WI38 (cell line): ENCODE measurements around the gene ZNF724.
"Not testable (repeated sequence)": the region's sequence is repeated elsewhere in the genome, so short reads cannot be mapped to it uniquely, and the experiment has no call there.

Source experiments
- H3K4me3 ChIP-seq: 2 replicates; pipeline ENCODE4 v1.5.1; 2011; ENCODE audit warnings: low read depth, mild to moderate bottlenecking, control low read depth, low read length
- CTCF ChIP-seq: IDR thresholded peaks from 2 replicates; pipeline ENCODE4 v1.5.1; 2012; ENCODE audit warnings: low read depth, mild to moderate bottlenecking, control low read depth, low read length

Gene ZNF724

DNA sequence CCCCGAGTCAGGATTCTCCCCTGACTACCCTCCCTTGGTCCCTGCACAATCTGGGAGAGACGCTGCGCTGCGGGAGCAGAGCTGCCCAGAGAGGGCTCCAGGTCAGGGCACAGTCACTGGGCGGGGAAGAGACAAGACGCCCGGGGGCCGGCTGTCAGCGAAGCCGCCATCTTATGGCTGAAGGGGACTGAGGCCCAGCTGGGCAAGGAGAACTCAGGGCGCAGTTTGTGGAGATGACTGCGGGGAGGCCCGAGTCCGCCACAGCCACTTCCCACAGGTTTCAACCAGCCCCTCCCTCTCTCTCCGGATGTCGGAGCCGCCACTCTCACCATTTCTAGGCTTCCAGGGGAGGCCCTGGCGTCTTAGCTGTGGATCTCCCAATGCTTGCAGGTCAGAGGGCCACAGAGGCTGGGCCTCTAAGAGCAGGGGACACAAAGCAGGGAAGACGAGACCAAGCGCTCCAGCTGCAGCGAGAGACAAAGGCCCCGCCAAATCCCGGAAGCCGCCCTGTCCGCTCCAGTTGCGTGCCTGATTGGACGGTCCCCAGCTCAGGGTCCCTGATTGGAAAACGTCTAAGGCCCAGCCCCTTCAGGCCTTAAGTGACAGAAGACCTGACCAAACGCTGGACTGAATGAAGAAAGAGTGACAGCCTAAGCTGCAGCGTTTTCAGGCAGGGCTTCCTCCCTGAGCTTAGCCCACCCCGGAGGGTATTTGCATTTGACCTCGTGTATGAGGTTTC is at the start of gene ZNF724:
ZNF724 (minus strand) TSS at position 484 of the 739 bp plus-strand sequence; CDS start at position 332, 152 bp downstream.
- peak within 1 kb of the TSS; percentile 79 for H3K4me3 ChIP-seq
- TF ChIP-seq CTCF: no peak

GRCh38 chr19:23294141-23294540 is 43.9 kb upstream of the ZNF724 start:
- H3K4me3 ChIP-seq: no peak overlapping the region
- no peak for TF ChIP-seq CTCF

GRCh38 chr19:23289966-23290365 is 39.8 kb upstream of the ZNF724 start:
- not testable (repeated sequence) for H3K4me3 ChIP-seq

DNA sequence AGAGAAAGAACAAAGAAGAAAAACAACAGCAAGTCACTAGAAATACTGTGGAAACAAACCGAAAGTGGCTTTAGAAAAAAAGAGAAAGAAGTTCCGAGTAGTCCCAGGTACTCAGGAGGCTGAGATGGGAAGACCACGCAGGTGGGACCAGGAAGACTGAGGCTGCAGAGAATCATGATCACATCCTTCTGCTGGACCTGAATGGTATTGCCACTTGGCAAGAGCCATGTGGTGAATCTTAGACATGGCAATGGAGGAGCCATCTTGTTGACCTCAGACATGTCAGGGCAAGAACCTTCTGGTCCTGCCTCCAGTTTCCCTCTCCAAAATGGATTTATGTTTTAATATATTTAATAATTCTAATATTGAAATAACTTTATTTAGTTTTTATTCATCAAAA is 37.4 kb upstream of the ZNF724 start:
- TF ChIP-seq CTCF: no peak
- H3K4me3 ChIP-seq: no peak overlapping the region

- H3K4me3 ChIP-seq: no peak overlapping the region
- peak; percentile 12; the same call in 1 of the 2 replicates for TF ChIP-seq CTCF
Measured at GRCh38 chr19:23286477-23286876, 36.3 kb upstream of the ZNF724 start.

DNA sequence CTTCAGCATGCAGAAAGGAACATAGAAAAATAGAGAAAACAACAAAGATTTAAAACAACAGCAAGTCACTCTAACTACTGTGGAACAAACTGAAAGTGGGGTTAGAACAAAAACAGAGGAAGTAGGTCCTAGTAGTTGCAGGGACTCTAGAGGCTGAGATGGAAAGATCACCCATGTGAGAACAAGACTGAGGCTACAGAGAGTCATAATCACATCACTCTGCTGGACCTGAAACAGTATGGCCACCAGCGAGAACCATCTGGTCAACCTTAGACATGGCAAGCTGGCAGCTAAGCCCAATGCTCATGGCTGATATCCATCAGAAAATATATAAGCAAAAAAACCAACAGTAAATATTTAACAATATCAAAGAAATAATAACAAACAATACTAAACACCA is 35.8 kb upstream of the ZNF724 start:
- no peak for TF ChIP-seq CTCF

DNA sequence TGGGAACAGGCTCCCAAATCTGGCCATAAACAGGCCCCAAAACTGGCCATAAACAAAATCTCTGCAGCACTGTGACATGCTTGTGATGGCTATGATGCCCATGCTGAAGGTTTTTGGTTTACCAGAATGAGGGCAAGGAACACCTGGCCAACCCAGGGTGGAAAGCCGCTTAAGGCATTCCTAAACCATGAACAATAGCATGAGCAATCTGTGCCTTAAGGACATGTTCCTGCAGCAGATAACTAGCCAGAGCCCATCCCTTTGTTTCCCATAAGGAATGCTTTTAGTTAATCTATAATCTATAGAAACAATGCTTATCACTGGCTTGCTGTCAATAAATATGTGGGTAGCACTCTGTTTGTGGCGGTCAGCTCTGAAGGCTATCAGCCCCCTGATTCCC is 35.1 kb upstream of the ZNF724 start:
- H3K4me3 ChIP-seq: not testable (repeated sequence)

More for the DNA sequence above, 35.8 kb upstream of the ZNF724 start:
- H3K4me3 ChIP-seq: no peak overlapping the region

GRCh38 chr19:23283925-23284324 is 33.7 kb upstream of the ZNF724 start:
- TF ChIP-seq CTCF: peak; percentile 71
- H3K4me3 ChIP-seq: no peak overlapping the region
